Right lobe of liver (tissue), 6 donors: ENCODE results near the gene ZMAT5. TPM values are rescaled to one million over a fixed set of nuclear protein-coding genes. Genes with fewer than 3 reads are reported as not detected.

Experiments
- ATAC-seq, 4 donors: fragments of 200-7000 bp; cut with Tn5 transposase; one replicate each; pipeline ENCODE4 v1.9.1; 2020; ENCODE audit warnings: mild to moderate bottlenecking in 4 of 4, moderate library complexity in 4 of 4
- DNase-seq, 3 donors: peaks; one replicate each; pipeline ENCODE4 v3.0.0-alpha.2; 2020
- H3K27ac ChIP-seq, 3 donors: fragments of 200-600 bp; one replicate each; pipeline ENCODE4 v1.8.0; 2022
- H3K27me3 ChIP-seq, 2 donors: fragments of 200-600 bp; one replicate each; pipeline ENCODE4 v1.8.0; 2022
- H3K36me3 ChIP-seq, 4 donors: fragments of 200-600 bp; sonication (generic) in 1 of 4; one replicate each; pipeline versions ENCODE4 v1.5.1 to v1.8.0; 2017 to 2022; ENCODE audit warnings: control low read depth in 1 of 4
- H3K4me1 ChIP-seq, 4 donors: fragments of 200-600 bp; sonication (generic) in 1 of 4; one replicate each; pipeline versions ENCODE4 v1.5.1 to v1.8.0; 2017 to 2022; ENCODE audit warnings: control low read depth in 1 of 4
- H3K4me3 ChIP-seq, 3 donors: fragments of 200-600 bp; one replicate each; pipeline ENCODE4 v1.8.0; 2022
- H3K9me3 ChIP-seq, 4 donors: fragments of 200-600 bp; sonication (generic) in 1 of 4; one replicate each; pipeline versions ENCODE4 v1.5.1 to v1.8.0; 2017 to 2022; ENCODE audit warnings: control low read depth in 1 of 4
- CTCF ChIP-seq, 4 donors: fragments of 200-600 bp in 3 of 4; fragments of 450-650 bp in 1 of 4; IDR thresholded peaks; one replicate each; pipeline versions ENCODE4 v1.5.1 to v1.8.0; 2016 to 2022; ENCODE audit warnings: antibody characterized with exemption in 4 of 4, mild to moderate bottlenecking in 2 of 4
- POLR2A ChIP-seq: fragments of 450-650 bp; IDR thresholded peaks from one replicate; pipeline ENCODE4 v1.6.1; 2017; ENCODE audit warnings: antibody characterized with exemption, mild to moderate bottlenecking
- WGBS: methylation state at CpG from one replicate; pipeline ENCODE4 v1.1.6; 2018; ENCODE audit warnings: low coverage, low lambda C conversion rate; ENCODE audit not compliant: insufficient coverage; ENCODE audit errors: missing lambda C conversion rate; 5-methylcytosine and 5-hydroxymethylcytosine counted together
- intact Hi-C, 2 donors: fragments of 100-400 bp; cut with DNase I; formaldehyde crosslinking; loops; one replicate each; pipeline versions ENCODE4 v1.11.2 to v1.14.1; 2022
- total RNA-seq, 6 experiments: library from RNA; depleted of rRNA in 2 of 6; stranded (reverse); fragments of >200 nt in 2 of 6; fragmentation: NEBNext Ultra II Directional in 3 of 6; extraction: Animal tissue kit (Norgen Biotek cat#: 25700) in 3 of 6; gene quantifications; one replicate each; pipeline versions ENCODE4 v1.1.0 to v1.2.4, GENCODE V29; 2016 to 2023
- donor health status: DM: no; HTN: yes; CAD: no.
- donor health status: DM: no; HTN: no; CAD: no.
- donor health status: DM: no; HTN: no; CAD: no.
- donor health status: DM: no; HTN: yes; CAD: no.
- donor health status: DM: no; HTN: yes; CAD: no.

Gene ZMAT5
- total RNA-seq, 6 experiments from 2014 or later = 8.9 to 20.5 (median 13.7) TPM

GRCh38 chr22:29769723-29770321 lies 3.0 kb upstream of the ZMAT5 start:
- Histone ChIP-seq H3K9me3 (no peaks in the 10 kb centered on the region), H3K36me3 (peaks cover 0 to 19% (median 3%) of the 10 kb centered on the region in 4 donors), H3K27me3 (no peaks in the 10 kb centered on the region), H3K4me1 (peaks cover 0 to 21% (median 9%) of the 10 kb centered on the region in 4 donors), H3K4me3 (no peak overlapping the region), H3K27ac (no peak overlapping the region)
- 86% methylated on average over 2 of the region's 2 CpGs for WGBS
- DNase-seq (no peak), ATAC-seq (no peak)
- TF ChIP-seq CTCF (IDR thresholded peaks at IDR 0.05) (no peak), POLR2A (no peak)
- intact Hi-C loops = no loop called here

GRCh38 chr22:29768052-29768693 lies 1.4 kb upstream of the ZMAT5 start:
- Histone ChIP-seq H3K27me3 (no peaks in the 10 kb centered on the region), H3K9me3 (no peaks in the 10 kb centered on the region), H3K27ac (no peak overlapping the region), H3K4me1 (peaks cover 0 to 21% (median 9%) of the 10 kb centered on the region in 4 donors), H3K36me3 (peaks cover 0 to 19% (median 3%) of the 10 kb centered on the region in 4 donors), H3K4me3 (peak overlapping the region; percentile 78 to 88 (median 82))
- TF ChIP-seq POLR2A = no peak
- TF ChIP-seq CTCF (IDR thresholded peaks at IDR 0.05) = no peak
- ATAC-seq = no peak
- no peak for DNase-seq
- 20% methylated on average over 4 of the region's 6 CpGs for WGBS
- intact Hi-C loops = no loop called here

DNA sequence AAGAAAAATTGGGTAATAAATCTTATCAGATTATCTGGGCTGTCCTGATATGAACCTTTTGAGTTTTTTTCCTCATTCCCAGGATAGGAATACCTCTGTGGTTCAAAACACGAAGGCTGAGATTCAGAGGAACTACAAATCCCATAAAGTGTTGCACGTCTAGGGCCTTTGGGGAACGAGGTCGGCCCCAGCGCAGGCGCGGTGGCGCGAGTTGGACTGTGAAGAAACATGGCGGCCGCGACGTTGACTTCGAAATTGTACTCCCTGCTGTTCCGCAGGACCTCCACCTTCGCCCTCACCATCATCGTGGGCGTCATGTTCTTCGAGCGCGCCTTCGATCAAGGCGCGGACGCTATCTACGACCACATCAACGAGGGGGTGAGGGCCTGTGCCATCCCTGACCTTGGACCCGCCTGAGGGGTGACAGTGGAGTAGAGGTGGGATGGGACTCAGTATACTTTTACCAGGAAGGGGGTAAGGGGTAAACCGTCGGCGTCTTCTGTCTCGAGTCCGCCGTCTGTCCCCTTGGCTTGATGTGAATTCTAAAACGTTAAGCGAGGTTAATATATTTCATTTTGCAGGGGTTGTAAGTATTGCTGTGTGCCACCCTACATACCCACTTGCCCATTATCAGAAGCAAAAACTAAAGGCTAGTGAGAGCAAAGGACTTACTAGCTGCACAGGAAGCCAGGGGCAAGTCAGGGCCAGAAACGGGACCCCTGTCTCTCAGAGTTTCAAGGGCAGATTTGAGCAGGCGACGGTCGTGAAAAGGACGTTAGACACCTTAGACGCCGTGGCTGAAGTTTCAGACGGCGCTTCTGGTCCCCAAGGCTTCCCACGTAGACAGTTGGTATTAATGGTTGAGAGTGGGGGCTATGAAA lies 604 bp upstream of the ZMAT5 start, which contains the start of gene UQCR10:
Gene UQCR10, plus strand, starts transcription at position 199 of the 881 bp plus-strand sequence. Its CDS starts 30 bp downstream, at position 229.
- Histone ChIP-seq H3K27me3 (no peaks in the 10 kb centered on the region), H3K4me1 (peaks cover 0 to 21% (median 9%) of the 10 kb centered on the region in 4 donors), H3K9me3 (no peaks in the 10 kb centered on the region), H3K27ac (peak within 1 kb of the TSS; percentile 68 to 87 (median 81)), H3K4me3 (peak within 1 kb of the TSS; percentile 78 to 88 (median 82)), H3K36me3 (peaks cover 0 to 19% (median 3%) of the 10 kb centered on the region in 4 donors)
- WGBS = 0% methylated on average over 37 of the region's 46 CpGs
- ATAC-seq (peak; percentile 84 to 86 (median 86)), DNase-seq (peak; percentile 92 to 95 (median 95))
- TF ChIP-seq POLR2A (no peak), CTCF (IDR thresholded peaks at IDR 0.05) (no peak)
- intact Hi-C loops = no loop called here

GRCh38 chr22:29765905-29766631 lies 739 bp downstream of the ZMAT5 start:
- 43% methylated on average over 13 of the region's 15 CpGs for WGBS
- no peaks in the 10 kb centered on the region for H3K27me3 ChIP-seq
- peak overlapping the region; percentile 68 to 87 (median 81) for H3K27ac ChIP-seq
- H3K4me1 ChIP-seq = peaks cover 0 to 21% (median 9%) of the 10 kb centered on the region in 4 donors
- intact Hi-C loops = no loop called here
- H3K4me3 ChIP-seq = peak overlapping the region; percentile 77 to 82 (median 78)
- ATAC-seq = peak; percentile 10 to 34 (median 28)
- TF ChIP-seq POLR2A = no peak
- no peak for TF ChIP-seq CTCF (IDR thresholded peaks at IDR 0.05)
- no peaks in the 10 kb centered on the region for H3K9me3 ChIP-seq
- DNase-seq = no peak
- H3K36me3 ChIP-seq = peaks cover 0 to 17% (median 3%) of the 10 kb centered on the region in 4 donors
